HCT116 (cell line): ENCODE measurements around the gene RBM28. TPM values are rescaled to one million over a fixed set of nuclear protein-coding genes. Genes with fewer than 3 reads are reported as not detected.

Experiments used
- ATAC-seq: fragments of 200-7000 bp; cut with Tn5 transposase; 2 replicates; pipeline ENCODE4 v1.9.1; 2020; ENCODE audit warnings: mild to moderate bottlenecking, moderate library complexity
- BruUV-seq: library from RNA; stranded (reverse); fragments of 400-500 nt; replicated peaks from 2 replicates; lab custom pipeline; 2021; lab: Mats Ljungman, UMichigan
- CTCF ChIA-PET: fragments of 300-600 bp; sonication (Branson Sonifier 250); formaldehyde crosslinking; loops from one replicate; lab custom pipeline; 2021; ENCODE audit warnings: antibody characterized with exemption; lab: Charles Lee
- POLR2A ChIA-PET: fragments of 300-600, 350-600 bp; sonication (Branson Sonifier 250); formaldehyde crosslinking; loops from one replicate; lab custom pipeline; 2021; ENCODE audit warnings: antibody characterized with exemption; lab: Charles Lee
- RAD21 ChIA-PET, 2 experiments: fragments of 300-600 bp; sonication (Branson Sonifier 250); formaldehyde crosslinking; loops; one replicate each; lab custom pipeline; 2023; ENCODE audit warnings: low total read pairs in 2 of 2; ENCODE audit not compliant: uncharacterized antibody in 2 of 2, unreplicated experiment in 2 of 2, low non-redundant PET in 1 of 2; lab: Charles Lee
- DNase-seq: peaks from one replicate; pipeline ENCODE4 v3.0.0-alpha.2; 2010; ENCODE audit warnings: low read depth, low spot score
- H2AFZ ChIP-seq: fragments of 200-600 bp; shearing (Covaris generic), sonication (generic); 2 replicates; pipeline ENCODE4 v1.6.1; 2017; ENCODE audit warnings: low read depth, mixed run types, mixed read lengths, antibody characterized with exemption, low read length; ENCODE audit not compliant: poor library complexity, severe bottlenecking
- H3K27ac ChIP-seq: 2 replicates; pipeline ENCODE4 v1.5.1; 2012; ENCODE audit warnings: low read depth, low read length
- H3K27me3 ChIP-seq: fragments of 200-600 bp; sonication (generic); 2 replicates; pipeline ENCODE4 v1.6.1; 2016; ENCODE audit warnings: mixed run types, low read length, mixed read lengths; ENCODE audit not compliant: insufficient read depth
- H3K36me3 ChIP-seq, 2 experiments: fragments of 200-500 bp in 1 of 2; fragments of 200-600 bp in 1 of 2; sonication (Bioruptor generic) in 1 of 2; sonication (generic) in 1 of 2; 2 replicates each; pipeline versions ENCODE4 v1.5.1 to v1.6.1; 2014 to 2016; ENCODE audit warnings: low read length in 2 of 2, inconsistent platforms in 1 of 2, mixed read lengths in 1 of 2, mixed run types in 1 of 2; ENCODE audit not compliant: insufficient read depth in 2 of 2, control insufficient read depth in 1 of 2
- H3K4me1 ChIP-seq, 2 experiments: fragments of 200-600 bp in 1 of 2; sonication (generic) in 1 of 2; 2 replicates each; pipeline versions ENCODE4 v1.5.1 to v1.6.1; 2012 to 2017; ENCODE audit warnings: low read length in 2 of 2, inconsistent platforms in 1 of 2, mild to moderate bottlenecking in 1 of 2, mixed read lengths in 1 of 2, mixed run types in 1 of 2, moderate library complexity in 1 of 2; ENCODE audit not compliant: insufficient read depth in 2 of 2, control insufficient read depth in 1 of 2
- H3K4me2 ChIP-seq: fragments of 200-600 bp; sonication (generic); 2 replicates; pipeline ENCODE4 v1.6.1; 2017; ENCODE audit warnings: mixed run types, low read length, mixed read lengths
- H3K4me3 ChIP-seq, 2 experiments: fragments of 200-600 bp in 1 of 2; sonication (generic) in 1 of 2; replicated peaks in 1 of 2; 2 replicates each; pipeline ENCODE4 v1.5.1; 2011 to 2016; ENCODE audit warnings: low read length in 2 of 2, control low read depth in 1 of 2, low read depth in 1 of 2, mild to moderate bottlenecking in 1 of 2, mixed read lengths in 1 of 2, mixed run types in 1 of 2
- H3K79me2 ChIP-seq: fragments of 200-600 bp; sonication (generic); 2 replicates; pipeline ENCODE4 v1.6.1; 2017; ENCODE audit warnings: mild to moderate bottlenecking, mixed run types, low read length, moderate library complexity, mixed read lengths; ENCODE audit not compliant: insufficient read depth
- H3K9ac ChIP-seq: fragments of 200-600 bp; sonication (generic); 2 replicates; pipeline ENCODE4 v1.6.1; 2016; ENCODE audit warnings: low read length, mixed read lengths
- H3K9me2 ChIP-seq: fragments of 200-600 bp; sonication (generic), shearing (Covaris generic); 2 replicates; pipeline ENCODE4 v1.6.1; 2017; ENCODE audit warnings: mixed run types, mild to moderate bottlenecking, moderate library complexity; ENCODE audit not compliant: insufficient read depth
- H3K9me3 ChIP-seq, 2 experiments: fragments of 200-500 bp in 1 of 2; fragments of 200-600 bp in 1 of 2; sonication (Bioruptor generic) in 1 of 2; sonication (generic) in 1 of 2; 2 replicates each; pipeline ENCODE4 v1.6.1; 2014 to 2017; ENCODE audit warnings: low read length in 2 of 2, mixed read lengths in 2 of 2, inconsistent platforms in 1 of 2, low read depth in 1 of 2, mild to moderate bottlenecking in 1 of 2, mixed run types in 1 of 2, moderate library complexity in 1 of 2; ENCODE audit not compliant: control insufficient read depth in 1 of 2, insufficient read depth in 1 of 2
- H4K20me1 ChIP-seq: fragments of 200-600 bp; sonication (generic), shearing (Covaris generic); 2 replicates; pipeline ENCODE4 v1.6.1; 2017; ENCODE audit warnings: mixed run types, mild to moderate bottlenecking, moderate library complexity; ENCODE audit not compliant: insufficient read depth
- ATF3 ChIP-seq: IDR thresholded peaks from 2 replicates; pipeline ENCODE4 v1.6.1; 2012
- CBX3 ChIP-seq: IDR thresholded peaks from 2 replicates; pipeline ENCODE4 v1.6.1; 2012; ENCODE audit warnings: low read depth
- CEBPB ChIP-seq: IDR thresholded peaks from 2 replicates; pipeline ENCODE4 v1.6.1; 2012; ENCODE audit warnings: low read depth
- EGR1 ChIP-seq: IDR thresholded peaks from 2 replicates; pipeline ENCODE4 v1.6.1; 2012; ENCODE audit warnings: low read depth
- EZH2 ChIP-seq: fragments of 200-600 bp; sonication (generic); IDR thresholded peaks from 2 replicates; pipeline ENCODE4 v1.6.1; 2017; ENCODE audit warnings: antibody characterized with exemption, mixed run types
- EZH2phosphoT487 ChIP-seq: fragments of 200-600 bp; IDR thresholded peaks from 2 replicates; pipeline ENCODE4 v1.6.1; 2018; ENCODE audit warnings: antibody characterized with exemption, borderline replicate concordance
- FOSL1 ChIP-seq: IDR thresholded peaks from 2 replicates; pipeline ENCODE4 v1.6.1; 2012; ENCODE audit warnings: low read depth
- JUND ChIP-seq: IDR thresholded peaks from 2 replicates; pipeline ENCODE4 v1.6.1; 2012
- RAD21 ChIP-seq: IDR thresholded peaks from 2 replicates; pipeline ENCODE4 v1.6.1; 2012; ENCODE audit warnings: low read depth, mild to moderate bottlenecking
- REST ChIP-seq: IDR thresholded peaks from 2 replicates; pipeline ENCODE4 v1.6.1; 2012; ENCODE audit warnings: low read depth
- SIN3A ChIP-seq: IDR thresholded peaks from 2 replicates; pipeline ENCODE4 v1.6.1; 2012; ENCODE audit warnings: low read depth
- SRF ChIP-seq: IDR thresholded peaks from 2 replicates; pipeline ENCODE4 v1.6.1; 2012; ENCODE audit warnings: low read depth
- TCF7L2 ChIP-seq: IDR thresholded peaks from 2 replicates; pipeline ENCODE4 v1.7.0; 2011; ENCODE audit warnings: borderline replicate concordance, inconsistent platforms; ENCODE audit not compliant: insufficient read depth, insufficient read length; ENCODE audit errors: extremely low read depth
- YY1 ChIP-seq: IDR thresholded peaks from 2 replicates; pipeline ENCODE4 v1.6.1; 2011; ENCODE audit warnings: low read length, low read depth, moderate library complexity, mild to moderate bottlenecking; ENCODE audit not compliant: insufficient replicate concordance; ENCODE audit errors: extremely low read depth
- ZFX ChIP-seq: fragments of 450-650 bp; IDR thresholded peaks from 2 replicates; pipeline ENCODE4 v1.6.1; 2017
- ZNF274 ChIP-seq: fragments of 200-500 bp; sonication (Bioruptor generic); IDR thresholded peaks from 2 replicates; pipeline ENCODE4 v1.6.1; 2014; ENCODE audit warnings: mild to moderate bottlenecking, low read depth, low read length, inconsistent platforms
- intact Hi-C: fragments of 100-400 bp; cut with micrococcal nuclease; formaldehyde crosslinking; loops from 2 replicates; pipeline ENCODE4 v1.10.0; 2022
- total RNA-seq: library from RNA; stranded (reverse); gene quantifications from one replicate; pipeline ENCODE4 v1.2.1, GENCODE V29; 2021; ENCODE audit not compliant: unreplicated experiment
- TF ChIP-seq, protein P1 (sequence below), 3 experiments: fragments of 200-600 bp in 1 of 3; sonication (generic) in 1 of 3; IDR thresholded peaks in 2 of 3; conservative IDR thresholded peaks in 1 of 3; 2 replicates each; pipeline ENCODE4 v1.5.1; 2012 to 2017; ENCODE audit warnings: low read depth in 2 of 3, low read length in 2 of 3, antibody characterized with exemption in 1 of 3, borderline replicate concordance in 1 of 3, control low read depth in 1 of 3, mild to moderate bottlenecking in 1 of 3, mixed read lengths in 1 of 3, mixed run types in 1 of 3, moderate library complexity in 1 of 3; ENCODE audit not compliant: insufficient read depth in 1 of 3

Gene RBM28
- total RNA-seq, 1 experiment from 2014 or later = 66.3 TPM

- TF ChIP-seq, protein P1, sequence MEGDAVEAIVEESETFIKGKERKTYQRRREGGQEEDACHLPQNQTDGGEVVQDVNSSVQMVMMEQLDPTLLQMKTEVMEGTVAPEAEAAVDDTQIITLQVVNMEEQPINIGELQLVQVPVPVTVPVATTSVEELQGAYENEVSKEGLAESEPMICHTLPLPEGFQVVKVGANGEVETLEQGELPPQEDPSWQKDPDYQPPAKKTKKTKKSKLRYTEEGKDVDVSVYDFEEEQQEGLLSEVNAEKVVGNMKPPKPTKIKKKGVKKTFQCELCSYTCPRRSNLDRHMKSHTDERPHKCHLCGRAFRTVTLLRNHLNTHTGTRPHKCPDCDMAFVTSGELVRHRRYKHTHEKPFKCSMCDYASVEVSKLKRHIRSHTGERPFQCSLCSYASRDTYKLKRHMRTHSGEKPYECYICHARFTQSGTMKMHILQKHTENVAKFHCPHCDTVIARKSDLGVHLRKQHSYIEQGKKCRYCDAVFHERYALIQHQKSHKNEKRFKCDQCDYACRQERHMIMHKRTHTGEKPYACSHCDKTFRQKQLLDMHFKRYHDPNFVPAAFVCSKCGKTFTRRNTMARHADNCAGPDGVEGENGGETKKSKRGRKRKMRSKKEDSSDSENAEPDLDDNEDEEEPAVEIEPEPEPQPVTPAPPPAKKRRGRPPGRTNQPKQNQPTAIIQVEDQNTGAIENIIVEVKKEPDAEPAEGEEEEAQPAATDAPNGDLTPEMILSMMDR (IDR thresholded peaks at IDR 0.05 in 2 of 3, conservative IDR thresholded peaks at IDR 0.05 in 1 of 3; ENCODE audit: borderline replicate concordance in 1 of 3, insufficient read depth in 1 of 3, low read depth in 2 of 3, low read length in 2 of 3) = no peak
- TF ChIP-seq SIN3A = no peak
- TF ChIP-seq, all 23 proteins: peak for 0
Observed at GRCh38 chr7:128374041-128374440, 30.3 kb upstream of the RBM28 start (continued).

DNA sequence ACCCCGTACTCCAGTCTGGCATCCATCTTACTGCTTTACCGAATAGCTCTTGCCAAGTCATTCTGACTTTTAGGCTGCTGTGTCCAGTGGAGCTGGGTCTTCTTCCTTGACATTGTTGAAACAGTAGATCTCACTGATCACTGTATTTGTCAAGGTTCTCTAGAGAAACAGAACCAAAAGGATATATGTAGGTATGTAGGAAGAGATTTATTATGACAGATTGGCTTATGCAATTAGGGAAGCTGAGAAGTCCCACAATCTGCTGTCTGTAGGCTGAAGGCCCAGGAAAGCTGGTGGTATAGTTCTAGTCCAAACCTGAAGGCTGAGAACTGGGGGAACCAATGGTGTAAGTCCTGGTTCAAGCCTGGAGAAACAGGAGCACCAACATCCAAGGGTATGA, 29.9 kb upstream of the RBM28 start:
- Histone ChIP-seq H3K4me1 (no peaks in the 10 kb centered on the region), H3K79me2 (no peaks in the 10 kb centered on the region), H3K27me3 (no peaks in the 10 kb centered on the region), H3K4me2 (no peak overlapping the region), H3K36me3 (no peaks in the 10 kb centered on the region), H3K27ac (no peak overlapping the region), H3K9ac (no peak overlapping the region), H3K9me2 (no peaks in the 10 kb centered on the region), H4K20me1 (no peaks in the 10 kb centered on the region), H3K4me3 (no peak overlapping the region), H2AFZ (no peak overlapping the region), H3K9me3 (no peaks in the 10 kb centered on the region)
- RAD21 ChIA-PET = no interaction called here
- no TSS peak for BruUV-seq
- TF ChIP-seq SRF (no peak), TCF7L2 (no peak), SIN3A (no peak), EGR1 (no peak), REST (no peak), FOSL1 (no peak), EZH2 (no peak), ATF3 (no peak), CEBPB (no peak), YY1 (no peak), CBX3 (no peak), JUND (no peak), ZFX (no peak), ZNF274 (no peak), EZH2phosphoT487 (no peak), RAD21 (no peak)
- TF ChIP-seq, protein P1 (IDR thresholded peaks at IDR 0.05 in 2 of 3, conservative IDR thresholded peaks at IDR 0.05 in 1 of 3; ENCODE audit: borderline replicate concordance in 1 of 3, insufficient read depth in 1 of 3, low read depth in 2 of 3, low read length in 2 of 3) = no peak
- ATAC-seq (no peak), DNase-seq (no peak)
- intact Hi-C loops = no loop called here
- CTCF ChIA-PET = interaction anchor here (1.0 to 4.4 kb wide), 3 partner anchors 8 to 26 kb away, joined by 4 to 19 read pairs (median 8); no protein-coding TSS in a partner anchor
- POLR2A ChIA-PET = no interaction called here
